NCI-H2029 treated with DMSO at 0.1 percent for 48 hours (cell line): ENCODE data around the gene SETSIP.
"Not testable (repeated sequence)": the region's sequence is repeated elsewhere in the genome, so short reads cannot be mapped to it uniquely, and the experiment has no call there.

Source experiments
- DNase-seq: peaks from one replicate; lab custom pipeline; 2025; lab: John Stamatoyannopoulos, UW

Gene SETSIP

GRCh38 chr1:92051948-92052347 lies 23.3 kb downstream of the SETSIP start:
- DNase-seq, result no peak

GRCh38 chr1:92045766-92046495 lies 29.3 kb downstream of the SETSIP start:
- DNase-seq, result no peak

GRCh38 chr1:92043621-92044020 lies 31.6 kb downstream of the SETSIP start:
- no peak for DNase-seq

DNA sequence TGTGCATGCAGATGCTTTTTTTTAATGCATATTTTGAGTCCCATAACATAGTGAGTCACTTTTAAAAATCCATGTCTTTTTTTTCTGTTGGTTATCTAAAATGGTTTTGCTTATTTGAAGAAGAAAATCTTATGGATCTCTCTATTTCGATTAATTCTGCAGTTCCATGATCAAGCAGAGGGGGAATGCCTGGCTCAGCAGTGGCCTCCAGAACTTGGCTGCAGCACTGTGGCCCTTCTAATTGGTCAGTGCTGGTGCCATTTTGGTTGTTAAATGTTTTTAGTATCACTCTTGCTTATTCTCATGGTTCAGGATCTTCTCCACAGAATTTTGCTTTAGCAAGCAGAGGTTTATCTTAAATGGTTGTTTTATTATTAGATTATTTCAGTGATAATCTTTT lies 34.2 kb downstream of the SETSIP start:
- no peak for DNase-seq

DNA sequence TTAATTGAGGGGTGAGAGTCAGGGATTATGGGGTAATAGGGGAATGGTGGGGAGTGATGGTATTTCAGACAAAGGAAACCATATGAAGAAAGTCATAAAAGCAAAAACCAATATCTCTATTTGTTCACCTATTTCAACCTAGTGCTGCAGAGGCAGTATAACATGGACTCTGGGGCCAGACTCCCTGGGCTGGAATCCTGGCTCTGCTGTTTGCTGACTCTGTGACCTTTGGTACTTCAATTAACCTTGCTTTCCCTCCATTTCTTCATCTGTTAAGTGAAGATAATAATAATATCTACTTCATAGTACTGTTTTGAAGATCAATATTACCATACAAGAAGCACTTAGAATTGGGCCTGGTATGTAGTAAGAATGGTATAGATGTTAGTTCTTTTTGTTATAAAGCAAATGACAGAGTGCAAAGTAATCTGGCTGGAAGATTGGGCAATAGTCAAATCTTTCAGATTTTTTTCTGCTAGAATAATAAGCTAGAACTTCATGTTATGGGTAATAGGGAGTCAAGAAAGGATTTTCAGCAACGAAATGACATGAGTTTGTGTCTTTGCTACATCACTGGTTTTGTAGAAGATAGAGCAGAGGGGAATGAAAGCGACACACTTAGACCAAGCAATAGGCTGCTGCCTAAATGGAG lies 36.4 kb downstream of the SETSIP start:
- no peak for DNase-seq

DNA sequence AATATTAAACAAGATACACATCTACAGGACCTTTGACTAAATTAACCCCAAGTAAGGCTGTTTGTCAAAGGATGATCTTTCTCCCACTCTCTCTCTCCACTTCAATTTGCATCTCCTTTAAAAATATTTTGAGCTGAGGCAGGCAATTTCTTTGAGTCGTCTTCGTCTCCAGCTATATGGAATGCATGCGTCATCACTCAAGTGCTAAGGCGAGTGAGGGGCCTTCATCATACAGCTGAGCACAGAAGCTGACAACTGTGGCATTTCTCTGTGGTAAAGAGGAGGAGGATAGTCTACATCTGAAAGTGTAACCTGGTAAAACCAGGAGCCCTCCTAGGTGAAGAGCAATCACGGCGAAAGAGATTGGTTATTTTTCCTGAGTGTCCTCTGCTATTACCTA lies 37.8 kb downstream of the SETSIP start:
- DNase-seq, result no peak

DNA sequence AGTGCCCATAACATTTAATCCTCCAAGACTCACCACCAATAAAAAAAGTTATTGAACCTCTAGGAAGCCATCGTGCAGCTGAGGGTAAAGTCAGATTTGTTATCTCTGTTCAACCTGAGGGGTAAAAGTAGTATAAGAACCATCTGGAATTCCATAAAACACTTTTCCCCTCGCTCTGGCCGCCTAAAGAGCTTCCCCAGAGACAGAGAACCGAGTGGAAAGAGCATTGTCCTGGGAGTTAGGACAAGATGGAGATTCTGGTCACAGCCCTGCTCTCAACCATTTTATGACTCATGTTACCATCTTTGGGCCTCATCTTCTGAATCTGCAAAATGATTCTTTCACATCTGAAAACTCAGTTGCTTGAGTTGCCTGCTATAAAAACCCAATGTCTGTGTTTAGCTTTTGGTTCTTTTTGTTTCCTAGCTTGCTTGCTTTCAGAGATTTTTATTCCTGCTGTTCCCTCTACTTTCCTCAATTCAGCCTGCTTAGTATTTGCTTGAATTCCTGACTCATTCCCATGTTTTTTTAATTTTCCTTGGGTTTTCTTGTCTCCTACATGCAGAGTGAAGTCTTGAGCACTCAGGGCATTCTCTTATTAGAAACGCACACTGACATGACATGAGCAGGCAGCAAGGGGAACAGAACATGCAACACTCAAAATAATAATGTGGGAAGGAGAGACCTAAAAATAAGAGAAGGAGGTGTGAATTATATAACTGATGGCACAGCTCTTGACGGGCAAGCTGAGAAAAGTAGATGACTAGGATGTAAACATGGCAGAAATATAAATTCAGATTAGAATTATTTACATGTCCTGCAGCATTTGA lies 43.7 kb downstream of the SETSIP start:
- DNase-seq, result no peak

GRCh38 chr1:92030656-92031107 lies 44.5 kb downstream of the SETSIP start:
- no peak for DNase-seq

DNA sequence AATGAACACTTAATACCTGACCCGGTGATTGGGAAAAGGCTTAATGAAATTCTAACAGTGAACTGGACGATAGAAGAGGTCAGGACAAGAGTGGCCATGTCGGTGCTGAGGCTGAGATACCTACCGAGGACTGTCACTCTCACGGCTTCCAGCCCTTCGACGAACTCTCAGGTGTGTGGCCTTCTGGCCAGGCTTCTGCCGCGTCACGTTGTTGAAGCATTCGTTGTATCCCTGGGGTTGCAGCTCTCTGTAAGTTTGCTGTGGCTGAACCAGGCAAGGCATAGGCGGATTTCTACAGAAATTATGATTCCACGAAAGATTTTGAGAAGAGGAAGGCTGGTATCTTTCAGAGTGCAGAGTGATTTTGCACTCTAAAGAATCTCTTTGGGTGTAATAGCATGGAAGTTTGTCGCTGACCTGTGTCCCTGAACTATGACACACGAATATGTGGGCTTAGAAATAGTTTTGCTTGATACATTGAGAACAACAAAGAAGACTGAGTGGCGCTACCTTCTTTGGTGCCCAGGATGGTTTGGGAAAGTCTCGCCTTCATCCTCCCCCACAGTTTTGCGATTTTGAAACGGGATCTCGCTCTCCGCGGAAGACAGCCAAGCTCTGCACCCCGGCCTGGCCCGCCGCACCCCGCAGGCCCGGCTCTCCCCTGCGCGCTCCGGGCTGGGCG lies 45.8 kb downstream of the SETSIP start:
- DNase-seq, result no peak

DNA sequence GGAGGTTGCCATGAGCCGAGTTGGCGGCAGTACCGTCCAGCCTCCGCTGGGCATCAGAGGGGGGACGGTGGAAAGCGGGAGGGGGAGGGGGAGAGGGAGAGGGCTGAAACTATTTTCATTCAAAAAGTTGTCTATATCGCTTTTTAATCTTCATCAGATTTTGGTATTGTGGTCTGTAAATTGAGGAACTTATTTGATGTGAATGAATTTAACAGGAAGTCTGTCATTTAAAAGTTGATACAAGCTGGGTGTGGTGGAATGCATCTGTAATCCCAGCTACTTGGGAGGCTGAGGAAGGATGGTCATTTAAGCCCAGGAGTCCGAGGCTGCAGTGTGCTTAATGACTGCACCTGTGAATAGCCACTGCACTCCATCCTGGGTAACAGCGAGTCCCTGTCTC lies 48.4 kb downstream of the SETSIP start:
- DNase-seq, result no peak

- not testable (repeated sequence) for DNase-seq
Observed at GRCh38 chr1:92026042-92026441, 49.2 kb downstream of the SETSIP start.
